HepG2 (cell line): ENCODE results near the gene KCNAB3. TPM values are rescaled to one million over a fixed set of nuclear protein-coding genes. Genes with fewer than 3 reads are reported as not detected.
A peak's percentile ranks its signal among the peaks of the same experiment; 100 is the strongest.

ENCODE experiments used
- ARNT2 ChIP-seq: sonication (generic); formaldehyde crosslinking; IDR thresholded peaks from 2 replicates; pipeline ENCODE4 v1.8.0; 2022; ENCODE audit warnings: mild to moderate bottlenecking, low read depth, missing genetic modification reagents, moderate library complexity
- CCAR2 ChIP-seq: fragments of 200-400 bp; formaldehyde crosslinking; optimal IDR thresholded peaks from 2 replicates; pipeline ENCODE3; 2018; ENCODE audit warnings: low read depth, mild to moderate bottlenecking, low read length, moderate library complexity
- CEBPZ ChIP-seq: IDR thresholded peaks from 2 replicates; pipeline ENCODE4 v1.6.1; 2012; ENCODE audit warnings: low read length, improper control_type of control experiment
- E2F5 ChIP-seq: sonication (generic); formaldehyde crosslinking; conservative IDR thresholded peaks from 2 replicates; pipeline ENCODE4 v1.4.0; 2020; ENCODE audit warnings: missing genetic modification reagents
- FOXO1 ChIP-seq: sonication (generic); formaldehyde crosslinking; IDR thresholded peaks from 2 replicates; pipeline ENCODE4 v1.4.0; 2020; ENCODE audit warnings: missing genetic modification reagents
- HNF4A ChIP-seq: sonication (generic); formaldehyde crosslinking; IDR thresholded peaks from 2 replicates; pipeline ENCODE4 v1.4.0; 2020; ENCODE audit warnings: missing genetic modification reagents
- KDM5B ChIP-seq: sonication (generic); formaldehyde crosslinking; IDR thresholded peaks from 2 replicates; pipeline ENCODE4 v1.4.0; 2020; ENCODE audit warnings: missing genetic modification reagents, mild to moderate bottlenecking, borderline replicate concordance
- MAX ChIP-seq: IDR thresholded peaks from 2 replicates; pipeline ENCODE4 v1.6.1; 2012; ENCODE audit warnings: inconsistent platforms
- PRPF4 ChIP-seq: fragments of 200-400 bp; formaldehyde crosslinking; IDR thresholded peaks from 2 replicates; pipeline ENCODE4 v1.6.1; 2016; ENCODE audit warnings: low read length, low read depth; ENCODE audit not compliant: poor library complexity, severe bottlenecking
- REL ChIP-seq: sonication (generic); formaldehyde crosslinking; conservative IDR thresholded peaks from 2 replicates; pipeline ENCODE4 v1.8.0; 2022; ENCODE audit warnings: mild to moderate bottlenecking, missing genetic modification reagents, moderate library complexity
- SMAD1 ChIP-seq: sonication (generic); formaldehyde crosslinking; IDR thresholded peaks from 2 replicates; pipeline ENCODE4 v1.4.0; 2020; ENCODE audit warnings: missing genetic modification reagents, low read depth, mild to moderate bottlenecking, borderline replicate concordance
- TEAD3 ChIP-seq: optimal IDR thresholded peaks from 2 replicates; pipeline ENCODE3; 2016; ENCODE audit warnings: borderline replicate concordance
- ZFYVE20 ChIP-seq: sonication (generic); formaldehyde crosslinking; IDR thresholded peaks from 2 replicates; pipeline ENCODE4 v1.8.0; 2023; ENCODE audit warnings: low read depth, mild to moderate bottlenecking, moderate library complexity, missing genetic modification reagents, borderline replicate concordance
- ZNF562 ChIP-seq: sonication (generic); formaldehyde crosslinking; IDR thresholded peaks from 2 replicates; pipeline ENCODE4 v1.8.0; 2022; ENCODE audit warnings: missing genetic modification reagents, borderline replicate concordance
- ZNF572 ChIP-seq: sonication (generic); formaldehyde crosslinking; IDR thresholded peaks from 2 replicates; pipeline ENCODE4 v1.5.1; 2020; ENCODE audit warnings: mild to moderate bottlenecking, missing genetic modification reagents
- polyA plus RNA-seq, 8 experiments: library from polyadenylated mRNA; depleted of rRNA in 3 of 8; stranded (reverse) in 7 of 8; unstranded in 1 of 8; fragments of >200 nt; fragmentation: Illumina TruSeq in 4 of 8; extraction: Trizol in 4 of 8; gene quantifications; 2 replicates each; pipeline versions ENCODE4 v1.2.1 to v1.2.3, GENCODE V29; 2011 to 2016; ENCODE audit warnings: low read depth in 4 of 8, missing spikeins in 1 of 8, mixed read lengths in 1 of 8; ENCODE audit not compliant: insufficient read depth in 1 of 8
- total RNA-seq, 5 experiments: library from RNA; depleted of rRNA; stranded (reverse); fragments of >200 nt; fragmentation: Illumina TruSeq; extraction: Trizol; gene quantifications; 2 replicates each; pipeline ENCODE4 v1.2.3, GENCODE V29; 2016; ENCODE audit warnings: low read depth in 1 of 5
- TF ChIP-seq, protein P1 (sequence below): sonication (generic); formaldehyde crosslinking; conservative IDR thresholded peaks from 2 replicates; pipeline ENCODE4 v1.4.0; 2020; ENCODE audit warnings: mild to moderate bottlenecking, missing genetic modification reagents, moderate library complexity
- TF ChIP-seq, protein P2 (sequence below): sonication (generic); formaldehyde crosslinking; IDR thresholded peaks from 2 replicates; pipeline ENCODE4 v1.5.1; 2020; ENCODE audit warnings: mild to moderate bottlenecking, missing genetic modification reagents

KCNAB3 gene
- total and polyA plus RNA-seq, 2 of the 13 experiments (the other 11 are each of a cell fraction or from before 2014, with no cell fraction given), result 0.29 to 0.88 TPM

DNA sequence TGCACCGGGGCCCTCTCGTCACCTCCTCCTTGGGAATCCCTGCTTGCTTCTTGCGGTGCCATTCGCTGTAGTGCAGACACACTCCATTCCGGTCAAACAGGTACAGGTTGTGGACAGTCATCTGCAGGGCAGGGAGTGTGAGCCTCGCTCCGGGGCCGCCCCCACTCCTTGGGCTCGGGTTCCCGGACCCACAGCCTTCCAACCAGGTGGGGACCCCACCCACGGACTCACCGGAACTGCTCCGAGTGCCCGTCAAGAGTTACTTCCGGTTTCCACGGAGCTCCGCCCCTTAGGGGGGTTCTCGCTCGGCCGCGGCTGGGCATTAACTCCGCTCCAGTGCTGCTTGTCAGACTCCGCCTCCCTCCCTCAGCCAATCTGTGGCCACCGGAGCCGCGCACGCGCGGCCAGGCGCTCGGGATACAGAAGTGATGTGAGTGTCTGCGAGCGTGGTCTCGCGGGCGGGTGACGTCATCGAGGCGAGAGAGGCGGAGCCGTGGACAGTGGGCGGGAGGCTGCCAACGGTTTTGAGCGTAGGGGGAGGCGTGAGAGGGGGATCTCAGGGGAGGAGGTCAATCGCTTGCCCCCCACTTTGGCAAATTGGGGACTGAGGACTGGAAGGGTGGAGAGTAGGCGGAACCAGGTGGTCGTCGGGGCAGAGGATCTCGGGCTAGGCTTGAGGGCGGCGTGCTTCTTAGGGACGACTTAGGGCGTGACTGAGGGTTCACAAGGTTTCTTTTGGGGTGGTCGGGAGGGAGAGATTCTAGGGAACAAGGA is 2.2 kb upstream of the KCNAB3 start, which contains the start of the genes CNTROB and TRAPPC1 (continued):
- TF ChIP-seq FOXO1 (CRISPR knock-in tag) (no peak), KDM5B (CRISPR knock-in tag) (peak; percentile 69; the same call in 1 of the 2 replicates), PRPF4 (no peak), E2F5 (0 out of 2 replicates have a peak, but pooled peaks have one; percentile 20), ZFYVE20 (CRISPR knock-in tag) (no peak), CCAR2 (no peak), HNF4A (CRISPR knock-in tag) (0 out of 2 replicates have a peak, but pooled peaks have one; percentile 3), CEBPZ (no peak), ARNT2 (no peak), MAX (peak; percentile 66), TEAD3 (CRISPR knock-in tag) (peak; percentile 23), REL (no peak), SMAD1 (CRISPR knock-in tag) (0 out of 2 replicates have a peak, but pooled peaks have one; percentile 72), ZNF562 (no peak), ZNF572 (CRISPR knock-in tag) (no peak)
- TF ChIP-seq, protein P1, sequence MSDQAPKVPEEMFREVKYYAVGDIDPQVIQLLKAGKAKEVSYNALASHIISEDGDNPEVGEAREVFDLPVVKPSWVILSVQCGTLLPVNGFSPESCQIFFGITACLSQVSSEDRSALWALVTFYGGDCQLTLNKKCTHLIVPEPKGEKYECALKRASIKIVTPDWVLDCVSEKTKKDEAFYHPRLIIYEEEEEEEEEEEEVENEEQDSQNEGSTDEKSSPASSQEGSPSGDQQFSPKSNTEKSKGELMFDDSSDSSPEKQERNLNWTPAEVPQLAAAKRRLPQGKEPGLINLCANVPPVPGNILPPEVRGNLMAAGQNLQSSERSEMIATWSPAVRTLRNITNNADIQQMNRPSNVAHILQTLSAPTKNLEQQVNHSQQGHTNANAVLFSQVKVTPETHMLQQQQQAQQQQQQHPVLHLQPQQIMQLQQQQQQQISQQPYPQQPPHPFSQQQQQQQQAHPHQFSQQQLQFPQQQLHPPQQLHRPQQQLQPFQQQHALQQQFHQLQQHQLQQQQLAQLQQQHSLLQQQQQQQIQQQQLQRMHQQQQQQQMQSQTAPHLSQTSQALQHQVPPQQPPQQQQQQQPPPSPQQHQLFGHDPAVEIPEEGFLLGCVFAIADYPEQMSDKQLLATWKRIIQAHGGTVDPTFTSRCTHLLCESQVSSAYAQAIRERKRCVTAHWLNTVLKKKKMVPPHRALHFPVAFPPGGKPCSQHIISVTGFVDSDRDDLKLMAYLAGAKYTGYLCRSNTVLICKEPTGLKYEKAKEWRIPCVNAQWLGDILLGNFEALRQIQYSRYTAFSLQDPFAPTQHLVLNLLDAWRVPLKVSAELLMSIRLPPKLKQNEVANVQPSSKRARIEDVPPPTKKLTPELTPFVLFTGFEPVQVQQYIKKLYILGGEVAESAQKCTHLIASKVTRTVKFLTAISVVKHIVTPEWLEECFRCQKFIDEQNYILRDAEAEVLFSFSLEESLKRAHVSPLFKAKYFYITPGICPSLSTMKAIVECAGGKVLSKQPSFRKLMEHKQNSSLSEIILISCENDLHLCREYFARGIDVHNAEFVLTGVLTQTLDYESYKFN, result peak; percentile 21; the same call in 1 of the 2 replicates
- TF ChIP-seq, protein P2, sequence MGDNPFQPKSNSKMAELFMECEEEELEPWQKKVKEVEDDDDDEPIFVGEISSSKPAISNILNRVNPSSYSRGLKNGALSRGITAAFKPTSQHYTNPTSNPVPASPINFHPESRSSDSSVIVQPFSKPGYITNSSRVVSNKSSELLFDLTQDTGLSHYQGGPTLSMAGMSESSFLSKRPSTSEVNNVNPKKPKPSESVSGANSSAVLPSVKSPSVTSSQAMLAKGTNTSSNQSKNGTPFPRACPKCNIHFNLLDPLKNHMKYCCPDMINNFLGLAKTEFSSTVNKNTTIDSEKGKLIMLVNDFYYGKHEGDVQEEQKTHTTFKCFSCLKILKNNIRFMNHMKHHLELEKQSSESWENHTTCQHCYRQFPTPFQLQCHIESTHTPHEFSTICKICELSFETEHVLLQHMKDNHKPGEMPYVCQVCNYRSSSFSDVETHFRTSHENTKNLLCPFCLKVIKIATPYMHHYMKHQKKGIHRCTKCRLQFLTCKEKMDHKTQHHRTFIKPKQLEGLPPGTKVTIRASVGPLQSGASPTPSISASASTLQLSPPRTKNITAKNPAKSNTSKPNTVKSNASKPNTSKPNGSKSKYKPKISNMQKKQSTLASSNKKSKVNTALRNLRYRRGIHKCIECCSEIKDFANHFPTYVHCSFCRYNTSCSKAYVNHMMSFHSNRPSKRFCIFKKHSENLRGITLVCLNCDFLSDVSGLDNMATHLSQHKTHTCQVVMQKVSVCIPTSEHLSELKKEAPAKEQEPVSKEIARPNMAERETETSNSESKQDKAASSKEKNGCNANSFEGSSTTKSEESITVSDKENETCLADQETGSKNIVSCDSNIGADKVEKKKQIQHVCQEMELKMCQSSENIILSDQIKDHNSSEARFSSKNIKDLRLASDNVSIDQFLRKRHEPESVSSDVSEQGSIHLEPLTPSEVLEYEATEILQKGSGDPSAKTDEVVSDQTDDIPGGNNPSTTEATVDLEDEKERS (CRISPR knock-in tag), result no peak
